MM.1S (cell line): Measurements from ENCODE around the gene BRF1.

Experiments used
- DNase-seq: peaks from one replicate; pipeline ENCODE4 v3.0.0-alpha.2; 2015
- H2AFZ ChIP-seq: fragments of 300-600 bp; sonication (generic); 2 replicates; pipeline ENCODE4 v1.6.0; 2016; ENCODE audit warnings: antibody characterized with exemption, low read length
- H3F3A ChIP-seq: fragments of 300-600 bp; sonication (generic); 2 replicates; pipeline ENCODE4 v1.6.1; 2016; ENCODE audit warnings: mild to moderate bottlenecking, antibody characterized with exemption, low read length, moderate library complexity, mixed read lengths; ENCODE audit not compliant: insufficient read depth
- H3K27ac ChIP-seq: fragments of 300-600 bp; sonication (generic); 2 replicates; pipeline ENCODE4 v1.5.1; 2016; ENCODE audit warnings: mild to moderate bottlenecking, low read length
- H3K27me3 ChIP-seq: fragments of 300-600 bp; sonication (generic); replicated peaks from 2 replicates; pipeline ENCODE4 v1.6.0; 2016; ENCODE audit warnings: low read length; ENCODE audit not compliant: insufficient read depth
- H3K36me3 ChIP-seq: fragments of 300-600 bp; sonication (generic); replicated peaks from 2 replicates; pipeline ENCODE4 v1.6.1; 2016; ENCODE audit warnings: mild to moderate bottlenecking, low read length, mixed read lengths; ENCODE audit not compliant: insufficient read depth
- H3K4me1 ChIP-seq: fragments of 300-600 bp; sonication (generic); 2 replicates; pipeline ENCODE4 v1.6.1; 2016; ENCODE audit warnings: low read length, mixed read lengths
- H3K4me2 ChIP-seq: fragments of 300-600 bp; sonication (generic); 2 replicates; pipeline ENCODE4 v1.6.0; 2016; ENCODE audit warnings: low read depth, low read length
- H3K4me3 ChIP-seq: fragments of 300-600 bp; sonication (generic); 2 replicates; pipeline ENCODE4 v1.5.1; 2016; ENCODE audit warnings: low read length, mixed read lengths
- H3K79me2 ChIP-seq: fragments of 300-600 bp; sonication (generic); 2 replicates; pipeline ENCODE4 v1.6.1; 2016; ENCODE audit warnings: mixed run types, low read length, mixed read lengths
- H3K9ac ChIP-seq: fragments of 300-600 bp; sonication (generic); 2 replicates; pipeline ENCODE4 v1.6.1; 2016; ENCODE audit warnings: low read length, mixed read lengths
- H3K9me2 ChIP-seq: fragments of 300-600 bp; sonication (generic); replicated peaks from 2 replicates; pipeline ENCODE4 v1.6.1; 2016; ENCODE audit warnings: mild to moderate bottlenecking, low read length, mixed read lengths; ENCODE audit not compliant: insufficient read depth
- H3K9me3 ChIP-seq: fragments of 300-600 bp; sonication (generic); replicated peaks from 2 replicates; pipeline ENCODE4 v1.6.1; 2016; ENCODE audit warnings: mild to moderate bottlenecking, low read length, mixed read lengths; ENCODE audit not compliant: insufficient read depth
- H4K20me1 ChIP-seq: fragments of 300-600 bp; sonication (generic); 2 replicates; pipeline ENCODE4 v1.6.1; 2016; ENCODE audit warnings: mild to moderate bottlenecking, low read length, moderate library complexity, mixed read lengths; ENCODE audit not compliant: insufficient read depth
- CTCF ChIP-seq: fragments of 300-600 bp; sonication (generic); IDR thresholded peaks from 2 replicates; pipeline ENCODE4 v1.5.1; 2016; ENCODE audit warnings: antibody characterized with exemption, low read length, mixed read lengths
- EZH2 ChIP-seq: fragments of 300-600 bp; sonication (generic); optimal IDR thresholded peaks from 2 replicates; pipeline ENCODE3; 2017; ENCODE audit warnings: low read depth, mild to moderate bottlenecking, antibody characterized with exemption, low read length, mixed read lengths
- EZH2phosphoT487 ChIP-seq: fragments of 300-600 bp; sonication (generic); IDR thresholded peaks from 2 replicates; pipeline ENCODE4 v1.6.1; 2018; ENCODE audit warnings: antibody characterized with exemption, low read length

The BRF1 gene

GRCh38 chr14:105207460-105207901 lies 93.3 kb downstream of the BRF1 start:
- H3K4me2 ChIP-seq = no peak overlapping the region

GRCh38 chr14:105206873-105207272 lies 93.9 kb downstream of the BRF1 start:
- H3K36me3 ChIP-seq = no peaks in the 10 kb centered on the region
- no peak overlapping the region for H3K4me2 ChIP-seq
- no peaks in the 10 kb centered on the region for H3F3A ChIP-seq
- H3K27ac ChIP-seq = no peak overlapping the region
- no peaks in the 10 kb centered on the region for H3K9me2 ChIP-seq
- H3K79me2 ChIP-seq = no peaks in the 10 kb centered on the region
- H3K9ac ChIP-seq = no peak overlapping the region
- H4K20me1 ChIP-seq = no peaks in the 10 kb centered on the region
- no peaks in the 10 kb centered on the region for H3K4me1 ChIP-seq
- H3K4me3 ChIP-seq = no peak overlapping the region
- H2AFZ ChIP-seq = no peak overlapping the region
- TF ChIP-seq CTCF (no peak), EZH2 (no peak), EZH2phosphoT487 (no peak)
- H3K9me3 ChIP-seq = no peaks in the 10 kb centered on the region
- DNase-seq = no peak
- H3K27me3 ChIP-seq = peaks cover 8% of the 10 kb centered on the region

More at GRCh38 chr14:105207460-105207901, 93.3 kb downstream of the BRF1 start:
- no peaks in the 10 kb centered on the region for H3K4me1 ChIP-seq
- H3K9me2 ChIP-seq = no peaks in the 10 kb centered on the region
- H3K9ac ChIP-seq = no peak overlapping the region
- H2AFZ ChIP-seq = no peak overlapping the region
- no peaks in the 10 kb centered on the region for H4K20me1 ChIP-seq
- DNase-seq = no peak
- H3K4me3 ChIP-seq = no peak overlapping the region
- H3K27me3 ChIP-seq = peaks cover 1% of the 10 kb centered on the region; the same call in 1 of the 2 replicates
- H3K9me3 ChIP-seq = no peaks in the 10 kb centered on the region
- H3F3A ChIP-seq = no peaks in the 10 kb centered on the region
- H3K79me2 ChIP-seq = no peaks in the 10 kb centered on the region
- no peak overlapping the region for H3K27ac ChIP-seq
- no peak for TF ChIP-seq CTCF
- no peak for TF ChIP-seq EZH2phosphoT487
- TF ChIP-seq EZH2 = no peak
- no peaks in the 10 kb centered on the region for H3K36me3 ChIP-seq

GRCh38 chr14:105205673-105206208 lies 95.1 kb downstream of the BRF1 start:
- H3K9ac ChIP-seq = no peak overlapping the region

More at GRCh38 chr14:105205673-105206208, 95.1 kb downstream of the BRF1 start:
- Histone ChIP-seq H3K79me2 (no peaks in the 10 kb centered on the region), H3K27me3 (peaks cover 15% of the 10 kb centered on the region), H3K4me2 (no peak overlapping the region), H3K4me3 (no peak overlapping the region), H3K9me2 (no peaks in the 10 kb centered on the region), H2AFZ (no peak overlapping the region), H3K36me3 (no peaks in the 10 kb centered on the region), H4K20me1 (no peaks in the 10 kb centered on the region), H3F3A (no peaks in the 10 kb centered on the region), H3K4me1 (no peaks in the 10 kb centered on the region), H3K27ac (no peak overlapping the region), H3K9me3 (no peaks in the 10 kb centered on the region)
- TF ChIP-seq EZH2phosphoT487 (no peak), CTCF (no peak), EZH2 (no peak)
- no peak for DNase-seq
